HL-60 (cell line): ENCODE results near the gene OR5M11.

Source experiments
- DNase-seq, 2 experiments: peaks; one replicate each; pipeline ENCODE4 v3.0.0-alpha.2; 2010 to 2020; ENCODE audit warnings: low read depth in 1 of 2, low spot score in 1 of 2
- H3K27ac ChIP-seq: fragments of 250-450 bp; sonication (Bioruptor Pico); replicated peaks from 2 replicates; pipeline ENCODE4 v1.5.1; 2020; ENCODE audit warnings: mild to moderate bottlenecking, moderate library complexity
- H3K27me3 ChIP-seq: fragments of 250-450 bp; sonication (Bioruptor Pico); 2 replicates; pipeline ENCODE4 v1.5.1; 2021; ENCODE audit warnings: mild to moderate bottlenecking, moderate library complexity; ENCODE audit not compliant: insufficient read depth, poor library complexity, severe bottlenecking
- H3K4me3 ChIP-seq: replicated peaks from 2 replicates; pipeline ENCODE4 v1.5.1; 2011; ENCODE audit warnings: mild to moderate bottlenecking, control low read depth, low read length; ENCODE audit not compliant: insufficient read depth
- CTCF ChIP-seq: IDR thresholded peaks from one replicate; pipeline ENCODE4 v1.5.1; 2011; ENCODE audit warnings: low read length, control low read depth, inconsistent platforms; ENCODE audit not compliant: insufficient read depth
- GABPA ChIP-seq: IDR thresholded peaks from 2 replicates; pipeline ENCODE4 v1.6.1; 2012; ENCODE audit warnings: low read depth
- POLR2AphosphoS5 ChIP-seq: IDR thresholded peaks from 2 replicates; pipeline ENCODE4 v1.6.1; 2012; ENCODE audit warnings: low read depth
- REST ChIP-seq: IDR thresholded peaks from 2 replicates; pipeline ENCODE4 v1.6.1; 2012; ENCODE audit warnings: low read depth; ENCODE audit not compliant: insufficient replicate concordance
- SPI1 ChIP-seq: IDR thresholded peaks from 2 replicates; pipeline ENCODE4 v1.6.1; 2012; ENCODE audit warnings: low read depth, mild to moderate bottlenecking, borderline replicate concordance

OR5M11 gene

DNA sequence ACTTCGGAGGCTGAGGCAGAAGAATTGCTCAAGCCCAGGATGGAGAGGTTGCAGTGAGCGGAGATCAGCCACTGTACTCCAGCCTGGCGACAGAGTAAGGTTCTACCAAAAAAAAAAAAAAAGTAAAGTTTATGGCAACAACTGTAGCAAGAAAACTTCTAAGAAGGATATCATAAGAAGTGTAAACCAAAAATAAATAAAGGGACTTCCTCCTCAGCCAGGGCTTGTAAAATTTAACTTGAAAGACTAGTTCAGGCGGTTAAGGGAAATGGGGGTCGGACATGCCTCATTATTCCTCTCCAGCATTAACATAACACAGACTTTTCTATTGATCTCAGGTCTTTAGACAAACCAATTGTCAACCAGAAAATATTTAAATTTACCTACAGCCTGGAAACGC, 2.5 kb upstream of the OR5M11 start:
- Histone ChIP-seq H3K4me3 (no peak overlapping the region), H3K27me3 (no peaks in the 10 kb centered on the region), H3K27ac (no peak overlapping the region)
- no peak for TF ChIP-seq GABPA
- no peak for TF ChIP-seq POLR2AphosphoS5
- no peak for TF ChIP-seq SPI1
- no peak for TF ChIP-seq REST
- no peak for TF ChIP-seq CTCF
- no peak for DNase-seq

DNA sequence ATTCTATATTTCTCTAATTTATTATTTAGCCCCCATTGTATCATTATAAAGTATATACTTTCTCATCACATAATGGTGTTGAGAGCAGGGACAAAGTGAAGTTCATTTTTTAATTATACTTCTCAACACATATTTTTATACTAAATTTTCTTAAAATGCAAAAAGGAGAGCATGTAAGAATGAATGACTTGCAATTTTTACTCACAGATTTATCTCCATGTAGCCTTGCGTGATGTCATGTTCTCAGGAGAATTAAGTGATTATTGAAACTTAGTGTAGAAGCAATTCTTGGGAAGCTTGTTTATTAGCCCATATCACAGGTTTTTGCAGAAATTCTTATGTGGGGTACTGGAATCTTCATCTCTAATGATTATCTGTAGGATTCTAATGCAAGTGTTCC, 682 bp upstream of the OR5M11 start:
- H3K27ac ChIP-seq, result no peak overlapping the region
- H3K4me3 ChIP-seq, result no peak overlapping the region
- H3K27me3 ChIP-seq, result no peaks in the 10 kb centered on the region
- no peak for DNase-seq
- TF ChIP-seq SPI1 (no peak), CTCF (no peak), GABPA (no peak), REST (no peak), POLR2AphosphoS5 (no peak)

DNA sequence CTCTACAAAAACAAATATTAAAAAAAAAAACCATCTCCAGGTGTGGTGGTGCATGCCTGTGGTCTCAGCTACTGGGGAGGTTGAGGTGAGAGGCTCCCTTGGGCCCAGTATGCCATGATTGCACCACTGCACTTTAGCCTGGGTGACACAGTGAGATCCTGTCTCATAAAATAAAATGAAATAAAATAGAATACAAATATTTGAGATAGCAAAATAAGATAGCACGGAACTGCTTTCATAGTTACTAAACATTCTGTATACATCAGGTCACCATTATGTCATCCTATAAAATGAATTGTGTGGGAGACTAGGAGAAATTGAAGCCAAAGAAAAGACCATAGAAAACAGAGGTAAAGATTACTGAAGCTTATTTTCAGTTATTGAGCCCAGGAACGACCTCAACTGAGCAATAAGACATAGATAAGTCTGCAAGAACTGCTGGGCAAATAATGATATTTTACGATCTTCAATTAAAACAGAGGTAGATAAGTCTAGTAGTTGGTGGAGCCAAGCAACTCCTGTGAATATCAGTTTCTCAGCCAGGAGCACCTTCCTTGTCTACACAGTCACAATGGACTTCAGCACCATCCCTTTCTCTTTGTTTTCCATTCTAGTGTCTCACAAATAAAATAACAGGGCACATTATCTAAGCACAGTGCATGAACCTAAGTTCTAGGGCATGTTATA, 9.9 kb downstream of the OR5M11 start:
- no peaks in the 10 kb centered on the region for H3K27me3 ChIP-seq

More for the DNA sequence above, 9.9 kb downstream of the OR5M11 start:
- H3K27ac ChIP-seq, result no peak overlapping the region
- TF ChIP-seq POLR2AphosphoS5, result no peak
- TF ChIP-seq GABPA, result no peak
- no peak for TF ChIP-seq SPI1
- TF ChIP-seq REST, result no peak
- no peak overlapping the region for H3K4me3 ChIP-seq
- DNase-seq, result no peak
